Vagina (tissue), 2 donors: ENCODE measurements around the gene UCHL5. TPM values are rescaled to one million over a fixed set of nuclear protein-coding genes. Genes with fewer than 3 reads are reported as not detected.

ENCODE experiments used
- DNase-seq, 2 donors: peaks; one replicate each; pipeline ENCODE4 v3.0.0-alpha.2; 2017; ENCODE audit errors: extremely low spot score in 2 of 2
- H3K27ac ChIP-seq: fragments of 200-600 bp; sonication (generic); one replicate; pipeline ENCODE4 v1.5.1; 2019
- H3K27me3 ChIP-seq: fragments of 200-600 bp; sonication (generic); one replicate; pipeline ENCODE4 v1.5.1; 2019
- H3K36me3 ChIP-seq, 2 donors: fragments of 200-600 bp; sonication (generic); one replicate each; pipeline ENCODE4 v1.5.1; 2017 to 2019
- H3K4me1 ChIP-seq: fragments of 200-600 bp; sonication (generic); one replicate; pipeline ENCODE4 v1.5.1; 2019
- H3K4me3 ChIP-seq, 2 donors: fragments of 200-600 bp; sonication (generic); 1 replicate in 1 of 2; 2 replicates in 1 of 2; pipeline ENCODE4 v1.5.1; 2016 to 2019
- H3K9me3 ChIP-seq: fragments of 200-600 bp; sonication (generic); one replicate; pipeline ENCODE4 v1.5.1; 2019
- CTCF ChIP-seq, 3 experiments: fragments of 450-650 bp in 2 of 3; fragments of 200-600 bp in 1 of 3; sonication (generic) in 1 of 3; IDR thresholded peaks; one replicate each; pipeline ENCODE4 v1.5.1; 2017 to 2019; ENCODE audit warnings: antibody characterized with exemption in 3 of 3, mild to moderate bottlenecking in 2 of 3, moderate library complexity in 2 of 3
- POLR2A ChIP-seq, 2 donors: fragments of 450-650 bp; IDR thresholded peaks; one replicate each; pipeline ENCODE4 v1.6.1; 2017; ENCODE audit warnings: antibody characterized with exemption in 2 of 2, mild to moderate bottlenecking in 2 of 2, moderate library complexity in 2 of 2
- POLR2AphosphoS5 ChIP-seq, 2 donors: sonication (generic); formaldehyde crosslinking; IDR thresholded peaks; one replicate each; pipeline ENCODE4 v1.9.0; 2017; ENCODE audit warnings: antibody characterized with exemption in 2 of 2, mild to moderate bottlenecking in 2 of 2, low read depth in 1 of 2; ENCODE audit not compliant: insufficient read depth in 1 of 2
- intact Hi-C: fragments of 100-400 bp; cut with DNase I; formaldehyde crosslinking; loops from one replicate; pipeline ENCODE4 v1.15.1; 2023
- total RNA-seq: library from RNA; depleted of rRNA; stranded (reverse); fragments of >200 nt; gene quantifications from one replicate; pipeline ENCODE4 v1.2.3, GENCODE V29; 2016

Gene UCHL5
- total RNA-seq, 1 donor from 2014 or later = 17.4 TPM

- intact Hi-C loops = no loop called here
- no peaks in the 10 kb centered on the region for H3K27me3 ChIP-seq
- no peaks in the 10 kb centered on the region for H3K36me3 ChIP-seq
- no peaks in the 10 kb centered on the region for H3K4me1 ChIP-seq
- no peak overlapping the region for H3K27ac ChIP-seq
- no peak overlapping the region for H3K4me3 ChIP-seq
- TF ChIP-seq CTCF (IDR thresholded peaks at IDR 0.05) (no peak), POLR2AphosphoS5 (IDR thresholded peaks at IDR 0.05; ENCODE audit: insufficient read depth in 1 of 2, low read depth in 1 of 2) (no peak), POLR2A (IDR thresholded peaks at IDR 0.05) (no peak)
- no peak for DNase-seq
- H3K9me3 ChIP-seq = no peaks in the 10 kb centered on the region
Observed at GRCh38 chr1:192978195-192978710, 80.9 kb downstream of the UCHL5 start.

- DNase-seq = no peak
- Histone ChIP-seq H3K27ac (no peak overlapping the region), H3K9me3 (no peaks in the 10 kb centered on the region), H3K27me3 (no peaks in the 10 kb centered on the region), H3K36me3 (no peaks in the 10 kb centered on the region), H3K4me1 (peaks cover 4% of the 10 kb centered on the region), H3K4me3 (no peak overlapping the region)
- TF ChIP-seq POLR2AphosphoS5 (IDR thresholded peaks at IDR 0.05; ENCODE audit: insufficient read depth in 1 of 2, low read depth in 1 of 2) (no peak), POLR2A (IDR thresholded peaks at IDR 0.05) (no peak), CTCF (IDR thresholded peaks at IDR 0.05) (no peak)
- intact Hi-C loops = no loop called here
Observed at GRCh38 chr1:192977089-192977706, 82.0 kb downstream of the UCHL5 start.

- no peaks in the 10 kb centered on the region for H3K9me3 ChIP-seq
- intact Hi-C loops = no loop called here
- no peak for DNase-seq
- TF ChIP-seq POLR2A (IDR thresholded peaks at IDR 0.05) (no peak), CTCF (IDR thresholded peaks at IDR 0.05) (no peak), POLR2AphosphoS5 (IDR thresholded peaks at IDR 0.05; ENCODE audit: insufficient read depth in 1 of 2, low read depth in 1 of 2) (no peak)
- no peaks in the 10 kb centered on the region for H3K36me3 ChIP-seq
- H3K27me3 ChIP-seq = no peaks in the 10 kb centered on the region
- H3K4me3 ChIP-seq = no peak overlapping the region
- peaks cover 4% of the 10 kb centered on the region for H3K4me1 ChIP-seq
- no peak overlapping the region for H3K27ac ChIP-seq
Observed at GRCh38 chr1:192976576-192976975, 82.6 kb downstream of the UCHL5 start.

GRCh38 chr1:192974701-192975100 is 84.5 kb downstream of the UCHL5 start:
- Histone ChIP-seq H3K4me3 (no peak overlapping the region), H3K27me3 (no peaks in the 10 kb centered on the region), H3K9me3 (no peaks in the 10 kb centered on the region), H3K36me3 (no peaks in the 10 kb centered on the region), H3K4me1 (peaks cover 4% of the 10 kb centered on the region), H3K27ac (no peak overlapping the region)
- no peak for DNase-seq
- intact Hi-C loops = no loop called here
- TF ChIP-seq POLR2A (IDR thresholded peaks at IDR 0.05) (no peak), CTCF (IDR thresholded peaks at IDR 0.05) (no peak), POLR2AphosphoS5 (IDR thresholded peaks at IDR 0.05; ENCODE audit: insufficient read depth in 1 of 2, low read depth in 1 of 2) (no peak)

- DNase-seq = no peak
- no peaks in the 10 kb centered on the region for H3K36me3 ChIP-seq
- H3K9me3 ChIP-seq = no peaks in the 10 kb centered on the region
- H3K27me3 ChIP-seq = no peaks in the 10 kb centered on the region
- intact Hi-C loops = no loop called here
- peaks cover 4% of the 10 kb centered on the region for H3K4me1 ChIP-seq
- no peak for TF ChIP-seq POLR2A (IDR thresholded peaks at IDR 0.05)
- no peak for TF ChIP-seq POLR2AphosphoS5 (IDR thresholded peaks at IDR 0.05; ENCODE audit: insufficient read depth in 1 of 2, low read depth in 1 of 2)
- TF ChIP-seq CTCF (IDR thresholded peaks at IDR 0.05) = no peak
- H3K27ac ChIP-seq = no peak overlapping the region
- H3K4me3 ChIP-seq = no peak overlapping the region
Observed at GRCh38 chr1:192973988-192974387, 85.2 kb downstream of the UCHL5 start.
